22Rv1 (cell line): Measurements from ENCODE around the gene C8A.

Source experiments
- CTCF ChIP-seq: fragments of 450-650 bp; IDR thresholded peaks from 2 replicates; pipeline ENCODE4 v1.5.1; 2017; ENCODE audit warnings: mild to moderate bottlenecking
- ZFX ChIP-seq: fragments of 450-650 bp; IDR thresholded peaks from 2 replicates; pipeline ENCODE4 v1.6.1; 2017; ENCODE audit warnings: antibody characterized with exemption, borderline replicate concordance

DNA sequence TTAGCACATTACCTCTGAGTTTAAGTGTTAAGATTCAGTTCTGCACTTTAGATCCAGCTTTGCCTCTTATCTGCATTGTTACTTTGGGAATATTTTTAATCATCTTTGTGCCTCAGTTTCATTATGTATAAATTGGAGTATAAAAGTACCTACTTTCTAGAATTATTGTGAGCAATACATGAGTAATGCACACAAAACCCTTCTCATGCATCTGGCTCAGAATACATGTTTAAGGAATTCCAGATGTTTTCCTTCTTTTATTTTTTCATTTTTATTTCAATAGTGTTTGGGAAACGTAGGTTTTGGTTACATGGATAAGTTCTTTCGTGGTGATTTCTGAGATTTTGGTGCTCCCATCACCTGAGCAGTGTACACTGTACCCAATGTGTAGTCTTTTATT lies 14.2 kb downstream of the C8A start:
- TF ChIP-seq CTCF (no peak), ZFX (no peak)
